ENCODE results near the gene C1orf226. TPM values are rescaled to one million over a fixed set of nuclear protein-coding genes. Genes with fewer than 3 reads are reported as not detected.

Gene C1orf226
- total RNA-seq, 1 experiment from 2014 or later: 7.7 TPM

DNA sequence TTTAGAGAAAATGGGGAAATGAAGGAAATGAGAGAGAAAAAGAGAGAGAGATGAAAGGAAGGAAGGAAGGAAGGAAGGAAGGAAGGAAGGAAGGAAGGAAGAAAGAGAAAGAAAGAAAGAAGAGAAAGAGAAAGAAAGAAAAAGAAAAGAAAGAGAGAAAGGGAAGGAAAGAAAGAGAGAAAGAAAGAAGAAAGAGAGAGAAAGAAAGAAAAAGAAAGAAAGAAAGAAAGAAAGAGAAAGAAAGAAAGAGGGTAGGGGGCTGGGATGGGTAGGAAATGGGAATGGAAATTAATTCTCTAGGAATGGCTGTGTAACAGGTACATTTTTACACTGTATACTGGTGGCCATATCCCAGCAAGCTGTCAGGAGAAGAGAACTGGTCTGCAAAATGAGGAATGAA is 34.7 kb downstream of the C1orf226 start:
- H3K79me2 ChIP-seq (ENCODE audit: insufficient read depth, low read length): no peaks in the 10 kb centered on the region
- H3K27me3 ChIP-seq (ENCODE audit: insufficient read depth, low read length): no peaks in the 10 kb centered on the region
- no peaks in the 10 kb centered on the region for H3K9me2 ChIP-seq (ENCODE audit: insufficient read depth)
- H3K9me3 ChIP-seq (ENCODE audit: control insufficient read depth in 1 of 2, insufficient read depth in 1 of 2, low read depth in 1 of 2, low read length in 2 of 2): no peaks in the 10 kb centered on the region
- H3K36me3 ChIP-seq (ENCODE audit: control insufficient read depth in 1 of 2, insufficient read depth in 2 of 2, low read length in 2 of 2): no peaks in the 10 kb centered on the region
- no peak overlapping the region for H3K9ac ChIP-seq (ENCODE audit: low read length)
- intact Hi-C loops (cut with micrococcal nuclease): no loop called here
- H2AFZ ChIP-seq (ENCODE audit: low read depth, low read length, poor library complexity, severe bottlenecking): no peak overlapping the region
- RAD21 ChIA-PET (ENCODE audit: low non-redundant PET in 1 of 2, low total read pairs in 2 of 2, uncharacterized antibody in 2 of 2, unreplicated experiment in 2 of 2): no interaction called here
- POLR2A ChIA-PET: interaction anchor here (1.4 kb wide), 1 partner anchor 9 kb away, joined by 3 read pairs; no protein-coding TSS in a partner anchor
- TF ChIP-seq, protein P1, sequence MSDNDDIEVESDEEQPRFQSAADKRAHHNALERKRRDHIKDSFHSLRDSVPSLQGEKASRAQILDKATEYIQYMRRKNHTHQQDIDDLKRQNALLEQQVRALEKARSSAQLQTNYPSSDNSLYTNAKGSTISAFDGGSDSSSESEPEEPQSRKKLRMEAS (IDR thresholded peaks at IDR 0.05): no peak
- TF ChIP-seq ZNF274 (IDR thresholded peaks at IDR 0.05; ENCODE audit: low read depth, low read length) (no peak), SP1 (IDR thresholded peaks at IDR 0.05; ENCODE audit: low read depth) (no peak), YY1 (IDR thresholded peaks at IDR 0.05; ENCODE audit: extremely low read depth, insufficient replicate concordance, low read depth, low read length) (no peak), ZFX (IDR thresholded peaks at IDR 0.05) (no peak), ELF1 (IDR thresholded peaks at IDR 0.05; ENCODE audit: borderline replicate concordance, low read depth) (no peak), SIN3A (IDR thresholded peaks at IDR 0.05; ENCODE audit: low read depth) (no peak), EZH2 (IDR thresholded peaks at IDR 0.05) (no peak), FOSL1 (IDR thresholded peaks at IDR 0.05; ENCODE audit: low read depth) (no peak), JUND (IDR thresholded peaks at IDR 0.05) (no peak), RAD21 (IDR thresholded peaks at IDR 0.05; ENCODE audit: low read depth) (no peak), TCF7L2 (IDR thresholded peaks at IDR 0.05; ENCODE audit: borderline replicate concordance, extremely low read depth, insufficient read depth, insufficient read length) (no peak), EGR1 (IDR thresholded peaks at IDR 0.05; ENCODE audit: low read depth) (no peak), EZH2phosphoT487 (IDR thresholded peaks at IDR 0.05; ENCODE audit: borderline replicate concordance) (no peak)
- TF ChIP-seq, protein P2, sequence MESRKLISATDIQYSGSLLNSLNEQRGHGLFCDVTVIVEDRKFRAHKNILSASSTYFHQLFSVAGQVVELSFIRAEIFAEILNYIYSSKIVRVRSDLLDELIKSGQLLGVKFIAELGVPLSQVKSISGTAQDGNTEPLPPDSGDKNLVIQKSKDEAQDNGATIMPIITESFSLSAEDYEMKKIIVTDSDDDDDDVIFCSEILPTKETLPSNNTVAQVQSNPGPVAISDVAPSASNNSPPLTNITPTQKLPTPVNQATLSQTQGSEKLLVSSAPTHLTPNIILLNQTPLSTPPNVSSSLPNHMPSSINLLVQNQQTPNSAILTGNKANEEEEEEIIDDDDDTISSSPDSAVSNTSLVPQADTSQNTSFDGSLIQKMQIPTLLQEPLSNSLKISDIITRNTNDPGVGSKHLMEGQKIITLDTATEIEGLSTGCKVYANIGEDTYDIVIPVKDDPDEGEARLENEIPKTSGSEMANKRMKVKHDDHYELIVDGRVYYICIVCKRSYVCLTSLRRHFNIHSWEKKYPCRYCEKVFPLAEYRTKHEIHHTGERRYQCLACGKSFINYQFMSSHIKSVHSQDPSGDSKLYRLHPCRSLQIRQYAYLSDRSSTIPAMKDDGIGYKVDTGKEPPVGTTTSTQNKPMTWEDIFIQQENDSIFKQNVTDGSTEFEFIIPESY (IDR thresholded peaks at IDR 0.05; ENCODE audit: extremely low read depth, insufficient replicate concordance, low read length): no peak
- TF ChIP-seq, protein P3, sequence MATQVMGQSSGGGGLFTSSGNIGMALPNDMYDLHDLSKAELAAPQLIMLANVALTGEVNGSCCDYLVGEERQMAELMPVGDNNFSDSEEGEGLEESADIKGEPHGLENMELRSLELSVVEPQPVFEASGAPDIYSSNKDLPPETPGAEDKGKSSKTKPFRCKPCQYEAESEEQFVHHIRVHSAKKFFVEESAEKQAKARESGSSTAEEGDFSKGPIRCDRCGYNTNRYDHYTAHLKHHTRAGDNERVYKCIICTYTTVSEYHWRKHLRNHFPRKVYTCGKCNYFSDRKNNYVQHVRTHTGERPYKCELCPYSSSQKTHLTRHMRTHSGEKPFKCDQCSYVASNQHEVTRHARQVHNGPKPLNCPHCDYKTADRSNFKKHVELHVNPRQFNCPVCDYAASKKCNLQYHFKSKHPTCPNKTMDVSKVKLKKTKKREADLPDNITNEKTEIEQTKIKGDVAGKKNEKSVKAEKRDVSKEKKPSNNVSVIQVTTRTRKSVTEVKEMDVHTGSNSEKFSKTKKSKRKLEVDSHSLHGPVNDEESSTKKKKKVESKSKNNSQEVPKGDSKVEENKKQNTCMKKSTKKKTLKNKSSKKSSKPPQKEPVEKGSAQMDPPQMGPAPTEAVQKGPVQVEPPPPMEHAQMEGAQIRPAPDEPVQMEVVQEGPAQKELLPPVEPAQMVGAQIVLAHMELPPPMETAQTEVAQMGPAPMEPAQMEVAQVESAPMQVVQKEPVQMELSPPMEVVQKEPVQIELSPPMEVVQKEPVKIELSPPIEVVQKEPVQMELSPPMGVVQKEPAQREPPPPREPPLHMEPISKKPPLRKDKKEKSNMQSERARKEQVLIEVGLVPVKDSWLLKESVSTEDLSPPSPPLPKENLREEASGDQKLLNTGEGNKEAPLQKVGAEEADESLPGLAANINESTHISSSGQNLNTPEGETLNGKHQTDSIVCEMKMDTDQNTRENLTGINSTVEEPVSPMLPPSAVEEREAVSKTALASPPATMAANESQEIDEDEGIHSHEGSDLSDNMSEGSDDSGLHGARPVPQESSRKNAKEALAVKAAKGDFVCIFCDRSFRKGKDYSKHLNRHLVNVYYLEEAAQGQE (IDR thresholded peaks at IDR 0.05; ENCODE audit: low read depth): no peak
- no peak for ATAC-seq
- DNase-seq (ENCODE audit: low read depth, low spot score): no peak
- BruUV-seq (replicated peaks): no TSS peak
- no peaks in the 10 kb centered on the region for H4K20me1 ChIP-seq (ENCODE audit: insufficient read depth)
- no peak overlapping the region for H3K4me2 ChIP-seq (ENCODE audit: low read length)
- H3K4me3 ChIP-seq (replicated peaks in 1 of 2; ENCODE audit: low read depth in 1 of 2, low read length in 2 of 2): no peak overlapping the region
- H3K27ac ChIP-seq (ENCODE audit: low read depth, low read length): no peak overlapping the region
- CTCF ChIA-PET: no interaction called here
- H3K4me1 ChIP-seq (ENCODE audit: control insufficient read depth in 1 of 2, insufficient read depth in 2 of 2, low read length in 2 of 2): peaks cover 23 to 40% of the 10 kb centered on the region in 2 experiments; a peak in 3 of 4 replicates

All from HCT116 (cell line).